ENCODE data around the gene PPP6R3.

DNA sequence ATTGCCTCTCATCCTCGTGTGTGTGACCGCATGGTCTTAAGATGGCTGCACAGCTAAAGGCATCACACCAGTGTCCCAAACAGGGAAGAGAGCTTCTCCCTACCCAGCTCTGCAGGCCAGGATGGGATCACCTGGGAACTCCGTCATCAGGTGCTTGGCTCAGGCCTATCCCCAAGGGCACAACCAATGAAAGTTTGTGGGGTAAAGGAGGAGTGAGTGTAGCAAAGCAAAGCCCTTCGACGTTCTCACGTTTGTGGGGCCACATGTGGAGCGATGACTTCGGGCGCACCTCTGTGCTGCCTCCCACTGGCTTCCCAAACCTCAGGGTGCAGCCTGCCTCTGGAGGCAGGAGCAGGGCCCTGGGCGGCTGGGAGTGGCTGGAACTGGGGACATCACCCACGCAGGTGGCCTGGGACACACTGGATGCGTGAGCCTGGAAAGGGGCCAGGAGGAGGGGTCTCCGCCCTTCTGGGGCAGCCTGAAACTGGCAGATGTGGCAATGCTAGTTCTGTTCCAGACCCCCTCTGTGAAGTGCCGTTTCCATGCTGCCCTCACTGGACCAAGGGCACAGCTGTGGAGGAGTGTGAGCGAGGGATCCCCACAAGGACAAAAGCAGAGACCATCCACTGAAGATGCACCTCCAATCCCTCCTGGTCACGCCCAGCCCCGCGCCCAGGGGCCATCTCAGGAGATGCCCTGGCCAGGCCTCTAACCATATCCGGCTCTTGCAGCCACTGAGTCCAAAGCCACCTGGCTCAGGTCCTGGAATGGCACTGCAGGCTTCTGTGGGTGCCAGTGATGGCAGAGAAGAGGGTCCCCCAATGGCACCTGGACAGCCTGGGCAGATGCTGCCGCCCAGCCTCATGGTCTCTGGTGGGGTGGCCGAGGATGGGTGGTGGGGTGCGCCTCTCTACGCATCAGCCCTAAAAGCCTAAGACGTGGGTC is 193.2 kb downstream of the PPP6R3 start:
- TF ChIP-seq POLR2A (IDR thresholded peaks at IDR 0.05) = no peak
- no peak for TF ChIP-seq CTCF (IDR thresholded peaks at IDR 0.05)
